ELF-1 (cell line): ENCODE results near the gene AMACR.

ENCODE experiments used
- DNase-seq: peaks from one replicate; pipeline ENCODE4 v3.0.0-alpha.2; 2016; ENCODE audit warnings: low read depth, low spot score

The AMACR gene

DNA sequence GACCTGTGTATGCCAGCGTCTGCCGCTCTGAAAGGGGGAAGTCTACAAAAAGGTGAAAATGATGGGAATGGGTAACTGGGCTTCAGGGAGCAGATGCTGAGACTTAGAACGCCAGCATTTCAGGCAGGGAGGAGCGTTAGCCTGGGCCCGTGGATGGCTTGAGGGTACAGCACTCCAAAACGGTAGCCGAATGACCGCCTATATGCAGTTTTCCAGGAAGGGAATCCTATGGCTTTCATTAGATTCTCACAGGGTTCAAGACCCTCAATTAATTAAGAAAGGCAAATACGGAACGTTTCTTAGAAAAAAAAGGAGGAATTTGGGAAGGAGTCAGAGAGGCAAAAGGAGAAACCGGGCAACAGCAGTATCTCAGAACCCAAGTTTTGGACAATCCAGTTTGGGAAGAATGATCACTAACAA lies 639 bp downstream of the AMACR start:
- peak; percentile 31 for DNase-seq

- no peak for DNase-seq
These were observed 2.2 kb downstream of the AMACR start for GRCh38 chr5:34005681-34006080.

GRCh38 chr5:34005211-34005610 lies 2.6 kb downstream of the AMACR start:
- DNase-seq = no peak

GRCh38 chr5:34003941-34004340 lies 3.9 kb downstream of the AMACR start:
- no peak for DNase-seq

DNA sequence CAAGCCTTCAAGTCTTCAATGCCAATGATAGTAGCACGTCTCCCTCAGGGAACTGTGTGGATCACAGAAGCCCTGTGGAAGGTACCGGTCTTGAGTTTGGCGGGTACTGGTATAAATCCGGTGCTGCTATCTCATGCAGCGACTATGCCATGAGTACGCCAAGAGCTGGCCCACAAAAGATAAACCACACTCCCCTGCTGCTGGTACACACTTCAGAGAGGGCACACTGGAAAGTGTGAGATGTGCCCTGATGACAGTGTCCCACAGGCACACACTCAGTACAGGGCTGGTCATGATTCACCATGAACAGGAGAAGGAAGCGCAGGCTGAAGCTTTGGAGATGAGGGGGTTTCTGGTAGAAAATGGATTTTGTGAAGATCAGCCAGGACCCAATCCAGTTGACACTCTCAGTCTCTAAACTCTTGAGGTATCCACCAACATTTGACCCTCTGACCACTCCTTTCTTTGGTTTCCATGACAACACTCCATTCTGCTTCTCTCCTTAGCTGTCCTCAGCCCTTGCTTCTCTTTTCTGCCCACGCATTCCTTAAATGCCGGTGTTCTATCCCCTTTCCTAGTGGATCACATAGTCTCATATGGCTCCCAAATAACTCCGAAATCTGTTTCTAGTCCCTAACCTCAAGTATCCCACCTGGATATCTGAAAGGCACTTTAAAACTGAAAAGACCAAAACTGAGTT lies 5.1 kb downstream of the AMACR start:
- DNase-seq = no peak

- DNase-seq = peak; percentile 33
These were observed 6.5 kb downstream of the AMACR start for GRCh38 chr5:34001241-34001841.

DNA sequence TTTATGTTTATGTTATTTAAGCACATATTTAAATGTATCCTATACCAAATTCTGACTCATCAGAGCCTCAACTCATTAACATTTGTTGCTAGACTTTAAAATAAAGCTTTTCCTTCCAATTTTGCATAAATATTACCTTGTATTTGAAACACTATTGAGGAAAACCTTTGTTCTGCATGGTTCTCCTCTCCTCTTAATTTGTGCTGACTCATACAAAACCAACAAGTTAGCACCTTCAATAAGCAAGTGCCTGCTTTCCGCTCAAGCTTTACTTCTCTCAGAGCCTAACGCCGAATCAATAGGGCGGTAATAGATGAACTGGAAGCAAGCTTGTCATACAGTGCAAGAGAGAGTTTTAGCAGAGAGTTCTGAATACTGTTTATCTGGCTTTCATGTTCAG lies 7.9 kb downstream of the AMACR start:
- DNase-seq = no peak

DNA sequence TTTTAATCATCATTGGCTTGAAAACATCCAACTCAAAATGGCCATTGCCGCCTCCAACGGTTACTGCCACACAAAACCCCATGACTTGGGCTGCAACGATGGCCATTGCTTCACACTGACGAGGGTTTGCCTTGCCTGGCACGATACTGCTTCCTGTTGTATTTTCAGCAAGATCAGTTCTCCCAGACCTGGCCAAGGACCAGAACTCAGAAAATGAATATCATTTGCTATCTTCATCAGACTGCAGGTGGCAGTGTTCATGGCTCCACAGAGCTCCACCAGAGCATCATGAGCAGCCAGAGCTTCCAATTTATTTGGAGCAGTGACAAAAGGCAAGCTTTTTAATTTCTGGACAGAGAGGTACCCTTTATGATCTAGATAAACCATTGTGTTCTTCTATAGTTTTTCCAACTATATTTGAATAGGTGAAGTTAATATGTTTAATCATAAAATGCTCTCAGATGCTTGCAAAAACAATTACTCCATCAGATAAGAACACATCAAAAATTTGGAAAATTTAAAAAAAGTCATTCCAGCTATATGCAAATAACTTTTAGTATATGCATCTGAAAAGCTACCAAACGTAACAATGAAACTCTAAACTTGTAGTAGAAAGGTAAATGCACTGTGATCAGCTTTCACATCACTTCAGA lies 10.4 kb downstream of the AMACR start:
- peak; percentile 43 for DNase-seq

GRCh38 chr5:33995865-33996264 lies 12.0 kb downstream of the AMACR start:
- DNase-seq = no peak

DNA sequence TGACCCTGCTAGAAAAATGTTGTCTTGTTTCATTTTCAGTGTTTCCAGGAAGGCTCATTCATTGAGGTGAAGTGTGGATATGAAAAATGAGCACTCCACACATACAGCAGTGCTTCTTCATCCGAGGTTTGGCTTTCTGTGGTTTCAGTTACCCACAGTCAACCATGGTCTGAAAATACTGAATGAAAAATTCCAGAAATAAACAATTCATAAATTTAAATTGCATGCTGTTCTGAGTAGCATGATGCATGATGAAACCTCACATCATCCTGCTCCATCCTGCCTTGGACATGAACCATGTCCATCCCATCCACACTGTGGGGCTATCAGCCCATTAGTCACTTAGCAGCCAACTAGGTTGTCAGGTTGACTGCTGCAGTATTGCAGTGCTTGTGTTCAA lies 13.0 kb downstream of the AMACR start:
- no peak for DNase-seq

DNA sequence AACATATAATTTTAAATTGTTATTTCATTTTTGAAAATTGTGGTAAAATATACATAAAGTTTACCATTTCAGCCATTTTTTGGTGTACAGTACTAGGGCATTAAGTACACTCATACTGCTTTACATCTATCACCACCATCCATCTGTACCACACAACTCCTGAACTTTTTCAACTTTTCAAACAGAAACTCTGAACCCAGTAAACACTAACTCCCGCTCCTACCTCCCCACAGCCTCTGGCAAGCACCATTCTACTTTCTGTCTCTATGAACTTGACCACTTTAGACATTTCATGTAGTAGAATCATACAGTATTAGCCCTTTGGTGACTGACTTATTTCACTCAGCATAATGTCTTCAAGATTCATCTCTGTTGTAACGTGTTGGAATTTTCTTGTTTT lies 15.0 kb downstream of the AMACR start:
- DNase-seq = no peak

GRCh38 chr5:33985447-33985846 lies 22.4 kb downstream of the AMACR start:
- DNase-seq = no peak

DNA sequence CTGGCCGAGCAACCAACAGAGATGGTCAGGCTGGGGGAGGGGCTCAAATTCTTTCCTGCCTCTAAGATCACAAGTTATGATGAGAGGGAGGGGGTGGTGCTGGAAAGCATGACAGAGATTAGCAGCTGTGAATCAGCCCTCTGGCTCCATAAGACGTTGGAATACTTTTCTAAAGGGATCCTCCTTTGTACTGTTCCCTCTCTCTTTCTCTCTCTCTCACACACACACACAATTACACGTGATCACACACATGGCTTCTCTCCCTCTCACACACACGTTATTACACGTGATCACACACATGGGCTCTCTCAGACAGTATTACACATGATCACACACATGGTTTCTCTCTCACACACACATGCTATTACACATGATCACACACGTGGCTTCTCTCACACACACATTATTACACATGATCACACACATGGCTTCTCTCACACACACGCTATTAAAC lies 23.2 kb downstream of the AMACR start, which contains the start of gene SLC45A2:
TSS of gene SLC45A2 (minus strand) at position 23 of the 454 bp plus-strand sequence. CDS start 110 bp downstream, outside the sequence.
- peak; percentile 19 for DNase-seq

DNA sequence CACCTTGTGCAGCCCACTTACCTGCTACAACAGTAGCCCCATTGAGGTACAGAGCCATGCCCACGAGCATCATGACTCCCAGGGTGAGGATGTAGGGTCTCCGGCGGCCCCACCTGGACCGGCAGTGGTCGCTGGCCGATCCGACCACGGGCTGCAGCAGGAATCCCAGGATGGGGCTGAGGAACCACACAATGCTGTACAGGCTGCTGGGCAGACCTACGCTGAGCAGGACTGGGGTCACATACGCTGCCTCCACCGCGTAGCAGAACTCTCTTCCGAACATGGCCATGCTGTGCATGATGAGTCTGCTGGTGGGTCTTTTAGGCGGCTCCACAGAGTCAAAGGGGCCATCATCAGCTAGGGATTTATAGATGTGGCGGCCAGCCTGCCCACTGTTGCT lies 23.7 kb downstream of the AMACR start:
- no peak for DNase-seq

DNA sequence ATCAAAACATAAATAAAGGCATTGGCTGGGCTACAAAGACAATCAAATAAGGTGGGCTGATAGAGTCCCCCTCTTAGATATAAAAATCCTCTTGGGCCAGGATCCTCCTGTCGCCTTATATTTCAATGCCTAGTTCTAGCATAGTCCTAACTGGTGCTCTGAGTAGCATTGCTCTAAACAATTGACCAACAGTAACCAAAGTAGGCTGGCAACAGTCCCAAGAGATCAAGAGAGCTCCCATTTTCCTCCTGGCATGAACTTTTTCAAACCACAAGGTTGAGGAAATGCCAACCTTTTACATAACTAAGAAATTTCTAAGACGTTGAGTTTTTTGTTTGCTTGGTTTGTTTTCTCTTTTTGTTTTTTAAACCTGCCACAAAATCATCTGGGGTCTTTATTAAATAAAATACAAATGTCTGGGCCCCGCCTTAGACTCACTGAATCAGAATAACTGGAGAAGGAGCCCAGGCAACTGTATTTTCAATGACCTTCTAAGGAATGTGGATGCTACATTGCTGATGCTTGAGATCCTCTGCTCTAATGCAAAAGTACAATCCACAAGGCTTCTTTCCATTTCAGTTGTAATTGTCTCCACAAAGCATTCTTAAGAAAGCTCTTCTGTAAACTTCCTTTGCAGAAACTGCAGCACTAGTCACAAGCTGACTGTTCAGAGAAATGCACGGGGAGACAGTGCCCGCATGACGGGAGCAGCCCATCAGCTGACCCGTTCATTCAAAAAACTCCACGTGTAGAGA lies 26.3 kb downstream of the AMACR start:
- DNase-seq = no peak

GRCh38 chr5:33980030-33980429 lies 27.8 kb downstream of the AMACR start:
- DNase-seq = no peak

GRCh38 chr5:33978306-33978705 lies 29.5 kb downstream of the AMACR start:
- DNase-seq = peak; percentile 10

DNA sequence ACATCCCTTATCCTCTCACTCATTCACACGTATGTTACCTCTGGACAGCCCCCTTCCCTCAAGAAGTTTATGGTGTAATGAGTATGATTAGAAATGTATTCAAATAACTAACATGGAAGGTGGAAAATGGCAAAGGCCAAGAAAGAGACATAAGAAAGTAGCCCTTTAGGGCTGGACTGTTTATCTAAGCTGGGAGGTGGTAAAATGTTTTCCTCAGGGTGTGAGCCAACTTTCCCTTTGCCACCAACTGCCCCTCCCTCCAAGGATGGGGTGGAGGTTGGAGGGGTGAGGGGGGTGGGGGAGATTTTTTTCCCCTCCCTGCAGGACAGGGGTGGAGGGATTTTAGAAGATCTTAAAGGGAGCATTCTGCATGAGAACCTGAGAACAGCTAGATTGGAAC lies 31.5 kb downstream of the AMACR start:
- no peak for DNase-seq

- no peak for DNase-seq
These were observed 32.0 kb downstream of the AMACR start for GRCh38 chr5:33975852-33976251.

- no peak for DNase-seq
These were observed 34.6 kb downstream of the AMACR start for GRCh38 chr5:33973271-33973670.

GRCh38 chr5:33969572-33970452 lies 38.0 kb downstream of the AMACR start:
- peak; percentile 60 for DNase-seq
